ENCODE results near the gene PNLIPRP1. TPM values are rescaled to one million over a fixed set of nuclear protein-coding genes. Genes with fewer than 3 reads are reported as not detected.

Gene PNLIPRP1
- total and polyA plus RNA-seq, 2 experiments from 2014 or later, result 0.21 TPM; not detected in 1

DNA sequence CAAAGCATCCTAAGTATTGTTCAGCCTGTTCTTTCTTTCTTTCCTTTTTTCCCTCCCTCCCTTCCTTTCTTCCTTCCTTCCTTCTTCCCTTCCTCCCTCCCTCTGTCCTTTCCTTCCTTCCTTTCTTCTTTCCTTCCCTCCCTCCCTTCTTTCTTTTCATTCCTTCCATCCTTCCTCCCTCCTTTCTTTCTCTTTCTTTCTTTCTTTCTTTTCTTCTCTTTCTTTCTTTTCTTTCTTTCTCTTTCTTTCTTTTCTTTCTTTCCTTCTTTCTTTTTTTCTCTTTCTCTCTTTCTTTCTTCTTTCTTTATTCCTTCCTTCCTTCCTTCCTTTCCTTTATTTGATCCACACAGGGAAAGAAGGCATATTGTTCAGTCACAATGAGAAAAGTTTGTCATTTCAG is 23.8 kb upstream of the PNLIPRP1 start:
- TF ChIP-seq NANOG (IDR thresholded peaks at IDR 0.05; ENCODE audit: borderline replicate concordance) (no peak), ZNF462 (CRISPR knock-in tag; IDR thresholded peaks at IDR 0.05) (no peak), ZNF331 (CRISPR knock-in tag; IDR thresholded peaks at IDR 0.05; ENCODE audit: low read depth) (no peak), REST (IDR thresholded peaks at IDR 0.05; ENCODE audit: unreplicated experiment) (no peak), STAT1 (IDR thresholded peaks at IDR 0.05; ENCODE audit: unreplicated experiment) (no peak), JUNB (IDR thresholded peaks at IDR 0.05; ENCODE audit: unreplicated experiment) (no peak), CREB1 (CRISPR knock-in tag; IDR thresholded peaks at IDR 0.05; ENCODE audit: low read depth) (no peak), EZH2phosphoT487 (IDR thresholded peaks at IDR 0.05; ENCODE audit: unreplicated experiment) (no peak), EZH2 (IDR thresholded peaks at IDR 0.05; ENCODE audit: low read depth, unreplicated experiment) (no peak), ZNF114 (CRISPR knock-in tag; IDR thresholded peaks at IDR 0.05) (no peak), CTCF (conservative IDR thresholded peaks at IDR 0.05; ENCODE audit: low read depth in 2 of 2) (no peak)
- TF ChIP-seq, protein P1, sequence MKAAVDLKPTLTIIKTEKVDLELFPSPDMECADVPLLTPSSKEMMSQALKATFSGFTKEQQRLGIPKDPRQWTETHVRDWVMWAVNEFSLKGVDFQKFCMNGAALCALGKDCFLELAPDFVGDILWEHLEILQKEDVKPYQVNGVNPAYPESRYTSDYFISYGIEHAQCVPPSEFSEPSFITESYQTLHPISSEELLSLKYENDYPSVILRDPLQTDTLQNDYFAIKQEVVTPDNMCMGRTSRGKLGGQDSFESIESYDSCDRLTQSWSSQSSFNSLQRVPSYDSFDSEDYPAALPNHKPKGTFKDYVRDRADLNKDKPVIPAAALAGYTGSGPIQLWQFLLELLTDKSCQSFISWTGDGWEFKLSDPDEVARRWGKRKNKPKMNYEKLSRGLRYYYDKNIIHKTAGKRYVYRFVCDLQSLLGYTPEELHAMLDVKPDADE (IDR thresholded peaks at IDR 0.05), result no peak
- no peaks in the 10 kb centered on the region for H3F3A ChIP-seq (replicated peaks; ENCODE audit: low read depth)
- no peaks in the 10 kb centered on the region for H3K79me2 ChIP-seq (replicated peaks; ENCODE audit: insufficient read depth)
- H3K4me1 Mint-ChIP-seq, result no peaks in the 10 kb centered on the region; the same call in 2 of the 3 replicates
- H3K36me3 ChIP-seq (ENCODE audit: insufficient read depth), result no peaks in the 10 kb centered on the region
- H4K20me1 ChIP-seq (replicated peaks; ENCODE audit: insufficient read depth), result no peaks in the 10 kb centered on the region
- no peak overlapping the region for H3K4me2 ChIP-seq
- no peak overlapping the region for H3K27ac ChIP-seq (ENCODE audit: low read depth)
- no peaks in the 10 kb centered on the region for H3K9me3 Mint-ChIP-seq
- no peak overlapping the region for H2AFZ ChIP-seq
- H3K36me3 Mint-ChIP-seq (ENCODE audit: low read depth), result no peaks in the 10 kb centered on the region
- DNase-seq (ENCODE audit: low spot score), result no peak
- H3K4me3 Mint-ChIP-seq, result no peak overlapping the region
- no peaks in the 10 kb centered on the region for H3K27me3 ChIP-seq (ENCODE audit: insufficient read depth)
- no peak overlapping the region for H3K27ac Mint-ChIP-seq
- no peak overlapping the region for H3K4me3 ChIP-seq
- H3K27me3 Mint-ChIP-seq (ENCODE audit: insufficient read depth, low read depth, poor library complexity), result peaks cover 1% of the 10 kb centered on the region
- no peaks in the 10 kb centered on the region for H3K4me1 ChIP-seq (ENCODE audit: insufficient read depth)
- no peaks in the 10 kb centered on the region; the same call in 1 of the 2 replicates for H3K9me2 ChIP-seq (ENCODE audit: insufficient read depth)
- no peak for ATAC-seq

All from GM23338 (cell line).